Aorta (tissue), 5 donors: ENCODE measurements around the gene CLEC20A. TPM values are rescaled to one million over a fixed set of nuclear protein-coding genes. Genes with fewer than 3 reads are reported as not detected.
A peak's percentile ranks its signal among the peaks of the same experiment; 100 is the strongest.

Experiments
- ATAC-seq: fragments of 200-7000 bp; cut with Tn5 transposase; one replicate; pipeline ENCODE4 v1.9.1; 2022; ENCODE audit warnings: moderate library complexity; ENCODE audit not compliant: low FRiP score
- DNase-seq, 2 donors: peaks; one replicate each; pipeline ENCODE4 v3.0.0-alpha.2; 2020
- H3K27ac ChIP-seq, 2 donors: one replicate each; pipeline ENCODE4 v1.5.1; 2013; ENCODE audit warnings: low read length in 2 of 2, mild to moderate bottlenecking in 2 of 2, moderate library complexity in 2 of 2, control low read depth in 1 of 2, inconsistent platforms in 1 of 2, low read depth in 1 of 2
- H3K27me3 ChIP-seq, 2 donors: one replicate each; pipeline ENCODE4 v1.6.1; 2013; ENCODE audit warnings: control low read depth in 1 of 2, low read length in 1 of 2, mild to moderate bottlenecking in 1 of 2, moderate library complexity in 1 of 2; ENCODE audit not compliant: insufficient read depth in 2 of 2, control insufficient read depth in 1 of 2
- H3K36me3 ChIP-seq, 2 donors: one replicate each; pipeline ENCODE4 v1.6.1; 2013; ENCODE audit warnings: control low read depth in 1 of 2, low read length in 1 of 2, mild to moderate bottlenecking in 1 of 2; ENCODE audit not compliant: insufficient read depth in 2 of 2, control insufficient read depth in 1 of 2
- H3K4me1 ChIP-seq, 2 donors: one replicate each; pipeline ENCODE4 v1.6.1; 2013; ENCODE audit warnings: low read length in 2 of 2, control low read depth in 1 of 2, mild to moderate bottlenecking in 1 of 2, moderate library complexity in 1 of 2; ENCODE audit not compliant: insufficient read depth in 2 of 2, control insufficient read depth in 1 of 2
- H3K4me3 ChIP-seq, 2 donors: one replicate each; pipeline ENCODE4 v1.5.1; 2013; ENCODE audit warnings: low read length in 2 of 2, control low read depth in 1 of 2, mild to moderate bottlenecking in 1 of 2
- H3K9me3 ChIP-seq: one replicate; pipeline ENCODE4 v1.6.1; 2013; ENCODE audit warnings: mild to moderate bottlenecking, low read length; ENCODE audit not compliant: control insufficient read depth
- WGBS, 2 donors: extraction: QIAGEN DNeasy Blood & Tissue Kit; methylation state at CpG; one replicate each; pipeline ENCODE4 v1.1.7; 2013; 5-methylcytosine and 5-hydroxymethylcytosine counted together
- intact Hi-C, 2 donors: fragments of 100-400 bp; cut with DNase I; formaldehyde crosslinking; loops; one replicate each; pipeline versions ENCODE4 v1.14.2 to v1.15.0; 2022
- polyA plus RNA-seq, 2 donors: library from polyadenylated mRNA; stranded (reverse); fragments of 200-250 nt; gene quantifications; one replicate each; pipeline ENCODE4 v1.2.3, GENCODE V29; 2013
- total RNA-seq, 2 donors: library from RNA; stranded (reverse); fragmentation: NEBNext Ultra II Directional; extraction: Animal tissue kit (Norgen Biotek cat#: 25700); gene quantifications; one replicate each; pipeline ENCODE4 v1.2.1, GENCODE V29; 2021
- donor health status: healthy with polysubstance abuse.
- donor health status: Bipolar disorder and iron deficiency.
- donor health status: DM: no; HTN: no; CAD: no.
- donor health status: DM: no; HTN: no; CAD: no.
- donor health status: DM: yes; HTN: yes; CAD: no.

Gene CLEC20A
- total and polyA plus RNA-seq, 4 donors, result not detected

DNA sequence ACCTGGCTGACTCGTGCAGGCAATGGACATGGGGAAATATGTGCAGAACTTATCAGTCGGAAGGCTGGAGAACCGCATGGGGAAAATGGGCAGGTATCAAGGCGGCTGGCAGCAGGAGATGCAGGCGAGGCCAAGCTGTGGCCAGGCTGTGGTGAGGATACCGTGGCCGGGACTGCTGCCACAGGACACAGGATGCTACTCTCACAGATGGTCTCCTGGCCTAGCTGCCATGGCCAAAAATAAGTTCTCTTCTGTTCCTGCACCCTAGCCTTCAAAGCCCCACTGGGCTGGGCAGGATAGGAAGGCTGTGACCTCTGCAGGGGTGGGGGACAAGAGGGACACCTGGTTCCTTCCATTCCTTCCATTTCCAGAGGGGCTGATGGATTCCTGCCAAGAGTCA is 42.5 kb upstream of the CLEC20A start:
- H3K4me3 ChIP-seq, result no peak overlapping the region
- ATAC-seq (no peak), DNase-seq (no peak)
- H3K36me3 ChIP-seq, result no peaks in the 10 kb centered on the region
- no peaks in the 10 kb centered on the region for H3K4me1 ChIP-seq
- H3K27ac ChIP-seq, result no peak overlapping the region
- WGBS, 2 donors, result 84 to 86% methylated on average over 7 of the region's 7 CpGs
- intact Hi-C loops, result no loop called here
- no peaks in the 10 kb centered on the region for H3K9me3 ChIP-seq
- no peaks in the 10 kb centered on the region for H3K27me3 ChIP-seq

DNA sequence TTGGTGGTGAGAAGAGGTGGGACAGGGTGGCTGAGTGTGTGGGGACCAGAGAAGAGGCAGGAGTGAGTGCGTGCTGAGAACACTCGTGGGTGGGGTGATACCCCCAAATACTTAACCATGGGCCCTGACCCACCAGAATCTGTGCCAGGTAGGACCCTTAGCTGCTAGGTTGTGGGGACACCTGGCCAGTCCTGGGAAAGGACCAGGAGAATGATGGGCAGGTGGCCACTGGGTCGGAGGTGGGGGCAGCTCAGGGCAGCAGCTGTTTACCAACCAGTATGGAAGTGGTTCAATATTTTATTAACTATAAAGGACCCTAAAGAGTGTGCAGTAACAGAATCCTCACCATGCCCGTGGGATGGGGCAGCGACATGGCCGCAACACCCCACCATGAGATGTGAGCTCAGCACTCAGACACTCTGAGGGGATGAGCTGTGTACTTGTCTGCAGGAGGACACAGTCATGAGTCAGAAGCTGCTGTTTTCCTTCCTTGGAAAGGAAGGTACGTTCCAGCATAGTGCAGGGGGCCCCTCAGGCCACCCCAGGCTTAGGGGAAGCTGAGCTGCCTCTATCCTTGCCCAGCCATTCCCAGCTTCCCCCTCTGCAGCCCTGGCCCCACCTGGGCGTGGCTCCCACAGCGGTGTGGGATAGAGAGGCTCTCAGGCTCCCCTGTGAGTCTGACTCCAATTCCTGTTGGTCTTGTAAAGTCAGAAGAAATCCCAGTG is 41.6 kb upstream of the CLEC20A start:
- Histone ChIP-seq H3K27ac (no peak overlapping the region), H3K4me3 (no peak overlapping the region), H3K4me1 (no peaks in the 10 kb centered on the region), H3K9me3 (no peaks in the 10 kb centered on the region), H3K27me3 (no peaks in the 10 kb centered on the region), H3K36me3 (no peaks in the 10 kb centered on the region)
- no peak for ATAC-seq
- WGBS, 2 donors, result 85 to 87% methylated on average over 9 of the region's 9 CpGs
- DNase-seq, result peak in 1 of 2 donors; percentile 61
- intact Hi-C loops, result no loop called here

DNA sequence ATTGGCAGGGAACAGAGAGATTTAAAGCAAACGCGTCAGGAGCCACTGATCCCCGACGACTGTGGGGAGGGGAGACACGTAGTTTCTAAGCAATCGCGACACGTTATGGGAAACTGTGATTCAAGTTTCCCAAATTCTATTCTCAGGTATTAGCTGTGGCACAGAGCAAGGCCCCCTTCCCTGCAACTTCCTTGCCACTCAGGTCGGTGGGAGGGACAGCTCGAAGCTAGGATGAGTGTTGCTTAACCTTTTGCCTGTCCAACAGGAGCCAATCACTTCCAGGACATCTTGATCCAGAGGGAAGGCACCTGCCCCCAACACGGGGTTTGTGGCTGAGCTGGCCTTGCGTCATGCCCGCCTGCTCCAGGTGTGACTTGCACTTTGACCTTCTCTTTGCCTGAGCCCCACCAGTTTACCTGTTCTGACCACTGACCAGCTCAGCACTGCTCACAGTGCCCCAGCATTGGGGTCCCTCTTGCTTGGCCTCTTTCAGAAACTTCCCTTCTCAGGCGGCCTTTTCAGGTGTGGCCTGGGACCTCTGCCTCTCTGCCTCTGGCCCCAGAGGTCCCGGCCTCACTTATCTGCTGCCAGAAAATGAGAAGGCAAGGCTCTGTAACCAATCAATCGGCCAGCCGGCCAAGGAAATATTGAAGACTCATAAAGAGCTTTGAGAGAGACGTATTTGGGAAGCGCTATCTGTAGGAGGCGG is 40.8 kb upstream of the CLEC20A start:
- 85% methylated on average over 20 of the region's 20 CpGs for WGBS, 2 donors
- Histone ChIP-seq H3K9me3 (no peaks in the 10 kb centered on the region), H3K27me3 (no peaks in the 10 kb centered on the region), H3K27ac (no peak overlapping the region), H3K36me3 (no peaks in the 10 kb centered on the region), H3K4me1 (no peaks in the 10 kb centered on the region), H3K4me3 (no peak overlapping the region)
- ATAC-seq, result no peak
- intact Hi-C loops, result no loop called here
- DNase-seq, result peak in 1 of 2 donors; percentile 67

DNA sequence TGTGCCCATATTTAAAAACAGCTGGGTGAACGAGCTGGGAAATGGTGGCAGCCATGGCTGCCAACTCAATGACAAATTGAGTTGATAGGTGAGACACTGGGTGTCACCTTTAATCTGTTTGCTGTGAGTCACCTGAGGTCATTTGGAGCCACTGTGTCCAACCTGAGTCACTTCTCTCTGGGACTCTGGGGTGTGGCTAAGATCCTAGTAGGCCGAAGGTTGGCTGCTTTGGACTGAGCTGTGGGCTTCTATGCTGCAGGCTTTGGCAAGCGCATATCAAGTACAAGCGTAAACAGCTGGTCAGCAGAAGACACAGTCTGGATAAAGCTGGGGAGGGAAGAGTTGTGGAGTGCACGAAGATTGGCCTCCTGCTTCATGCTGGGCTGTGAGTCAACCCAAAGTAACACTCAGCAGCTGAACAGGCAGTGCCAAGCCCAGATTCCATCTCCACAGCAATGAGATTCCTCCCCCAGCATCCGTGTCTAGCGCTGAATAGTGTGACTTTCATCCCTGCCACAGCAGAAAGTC is 40.1 kb upstream of the CLEC20A start:
- Histone ChIP-seq H3K4me1 (no peaks in the 10 kb centered on the region), H3K36me3 (no peaks in the 10 kb centered on the region), H3K27ac (no peak overlapping the region), H3K9me3 (no peaks in the 10 kb centered on the region), H3K4me3 (no peak overlapping the region), H3K27me3 (no peaks in the 10 kb centered on the region)
- intact Hi-C loops, result no loop called here
- ATAC-seq, result peak; percentile 48
- DNase-seq, result peak; percentile 57 to 59
- WGBS, 2 donors, result 59 to 65% methylated on average over 7 of the region's 7 CpGs

DNA sequence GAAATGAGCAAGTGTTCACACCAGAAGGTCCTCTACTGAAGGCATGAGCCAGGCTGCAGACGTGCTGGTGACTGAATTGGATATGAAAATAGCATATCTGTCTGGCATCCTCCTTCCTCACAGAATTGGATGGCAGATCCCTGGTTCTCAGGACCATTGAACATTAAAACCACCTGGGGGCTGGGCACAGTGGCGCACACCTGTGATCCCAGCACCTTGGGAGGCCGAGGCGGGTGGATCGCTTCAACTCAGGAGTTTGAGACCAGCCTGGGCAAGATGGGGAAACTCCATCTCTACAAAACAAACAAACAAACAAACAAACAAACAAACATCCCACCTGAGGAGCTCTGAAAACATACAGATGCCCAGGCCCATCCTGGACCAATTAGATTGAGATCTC is 39.6 kb upstream of the CLEC20A start:
- intact Hi-C loops, result no loop called here
- no peaks in the 10 kb centered on the region for H3K27me3 ChIP-seq
- H3K27ac ChIP-seq, result no peak overlapping the region
- no peaks in the 10 kb centered on the region for H3K36me3 ChIP-seq
- ATAC-seq (no peak), DNase-seq (peak in 1 of 2 donors; percentile 38)
- no peak overlapping the region for H3K4me3 ChIP-seq
- WGBS, 2 donors, result 91 to 92% methylated on average over 5 of the region's 5 CpGs
- no peaks in the 10 kb centered on the region for H3K4me1 ChIP-seq
- H3K9me3 ChIP-seq, result no peaks in the 10 kb centered on the region

DNA sequence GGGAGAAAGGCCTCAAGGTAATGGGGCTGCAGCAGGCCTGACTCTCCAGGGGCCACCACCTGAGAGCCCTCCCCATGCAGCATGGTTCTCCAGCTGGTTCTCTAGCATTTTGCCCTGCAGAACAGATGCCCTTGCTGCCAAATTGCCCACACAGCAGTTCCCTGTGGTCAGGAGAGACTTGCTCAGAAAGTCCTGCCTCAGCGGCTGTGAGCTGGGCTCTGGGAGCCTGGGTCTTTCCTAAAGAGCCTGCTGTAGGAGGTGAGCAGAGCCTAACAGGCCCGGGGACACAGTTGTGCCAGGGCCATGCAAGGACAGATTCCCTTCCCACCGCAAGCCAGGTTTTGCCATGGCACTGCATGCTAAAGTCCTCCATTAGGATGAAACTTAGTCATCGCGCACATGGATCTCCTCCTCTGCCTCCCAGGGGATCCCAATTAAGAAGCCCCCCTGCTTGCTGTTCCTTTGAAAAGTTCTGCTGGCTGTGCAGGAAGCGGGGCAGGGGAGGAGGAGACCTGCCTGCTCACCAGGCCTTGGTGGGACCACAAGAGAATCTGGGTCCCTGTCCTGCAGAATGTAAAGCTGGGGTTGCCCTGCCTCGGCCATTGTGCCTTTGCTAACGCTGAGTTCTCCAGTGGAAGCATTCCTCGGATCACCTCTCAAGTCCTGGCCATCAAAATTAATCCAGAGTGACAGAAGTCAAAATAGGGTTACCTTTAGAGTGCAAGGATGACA is 37.5 kb upstream of the CLEC20A start:
- ATAC-seq, result no peak
- DNase-seq, result peak in 1 of 2 donors; percentile 27
- intact Hi-C loops, result no loop called here
- Histone ChIP-seq H3K9me3 (no peaks in the 10 kb centered on the region), H3K4me3 (no peak overlapping the region), H3K27ac (no peak overlapping the region), H3K36me3 (no peaks in the 10 kb centered on the region), H3K27me3 (no peaks in the 10 kb centered on the region), H3K4me1 (no peaks in the 10 kb centered on the region)
- 93 to 95% methylated on average over 9 of the region's 9 CpGs for WGBS, 2 donors

DNA sequence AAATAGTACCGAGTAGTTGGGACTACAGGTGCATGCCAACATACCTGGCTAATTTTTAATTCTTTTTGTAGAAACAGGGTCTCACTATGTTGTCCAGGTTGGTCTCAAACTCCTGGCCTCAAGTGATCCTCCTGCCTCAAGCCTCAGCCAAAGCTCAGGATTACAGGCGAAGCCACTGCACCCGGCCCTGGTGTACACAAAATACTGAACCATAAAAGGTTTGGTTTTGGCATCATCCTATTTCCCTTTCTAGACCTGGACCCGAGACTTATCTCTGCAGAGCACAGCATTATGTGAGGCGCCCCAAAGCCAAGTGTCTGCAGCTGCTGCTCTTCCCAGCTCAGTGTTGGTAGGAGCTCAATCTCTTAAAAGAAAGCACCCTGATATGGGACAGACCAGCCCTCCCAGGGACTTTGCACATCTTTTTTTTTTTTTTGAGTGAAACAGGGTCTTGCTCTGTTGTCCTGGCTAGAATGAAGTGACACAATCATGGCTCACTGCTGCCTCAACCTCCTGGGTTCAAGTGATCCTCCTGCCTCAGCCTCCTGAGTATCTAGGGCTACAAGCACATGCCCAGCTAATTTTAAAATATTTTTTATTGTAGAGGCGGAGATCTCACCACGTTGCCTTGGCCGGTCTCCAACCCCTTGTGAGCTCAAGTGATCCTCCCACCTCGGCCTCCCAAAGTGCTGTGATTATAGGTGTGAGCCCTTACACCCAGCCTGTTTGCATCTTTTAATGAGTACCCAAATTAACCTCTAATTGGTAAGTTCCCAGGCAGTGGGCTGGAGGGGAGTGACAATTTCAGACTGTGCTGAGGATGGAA is 36.6 kb upstream of the CLEC20A start:
- intact Hi-C loops, result no loop called here
- WGBS, 2 donors, result 76% methylated on average over 9 of the region's 9 CpGs

DNA sequence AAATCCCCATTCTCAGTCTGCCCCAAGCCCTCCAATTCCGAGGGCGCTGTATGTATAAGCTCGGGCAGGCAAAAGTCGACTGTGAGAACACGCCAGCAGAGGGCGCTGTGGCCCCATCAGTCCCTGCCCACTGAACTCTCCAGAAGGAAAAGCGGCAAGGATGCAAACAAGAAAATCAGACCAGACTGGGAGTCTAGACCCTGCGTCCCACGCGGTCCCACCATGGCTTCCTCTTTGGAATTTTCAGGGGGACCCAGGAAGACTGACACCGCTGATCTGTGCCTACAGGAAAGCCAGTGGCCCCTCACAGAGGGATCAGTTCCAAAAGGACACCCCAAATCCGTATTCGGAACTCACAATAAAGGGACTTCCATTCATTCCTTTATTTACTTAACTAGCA is 35.6 kb upstream of the CLEC20A start:
- H3K27ac ChIP-seq, result no peak overlapping the region
- no peak overlapping the region for H3K4me3 ChIP-seq
- 14 to 15% methylated on average over 13 of the region's 13 CpGs for WGBS, 2 donors
- ATAC-seq (peak; percentile 81), DNase-seq (peak; percentile 82 to 95)
- no peaks in the 10 kb centered on the region for H3K36me3 ChIP-seq
- no peaks in the 10 kb centered on the region for H3K27me3 ChIP-seq
- no peaks in the 10 kb centered on the region for H3K9me3 ChIP-seq
- intact Hi-C loops, result no loop called here
- no peaks in the 10 kb centered on the region for H3K4me1 ChIP-seq

More for the DNA sequence above, 36.6 kb upstream of the CLEC20A start:
- H3K27me3 ChIP-seq, result no peaks in the 10 kb centered on the region
- no peaks in the 10 kb centered on the region for H3K9me3 ChIP-seq
- H3K4me3 ChIP-seq, result no peak overlapping the region
- DNase-seq (no peak), ATAC-seq (no peak)
- H3K4me1 ChIP-seq, result no peaks in the 10 kb centered on the region
- H3K36me3 ChIP-seq, result no peaks in the 10 kb centered on the region
- no peak overlapping the region for H3K27ac ChIP-seq
